ENCODE measurements around the gene RIMS4. TPM values are rescaled to one million over a fixed set of nuclear protein-coding genes. Genes with fewer than 3 reads are reported as not detected.

RIMS4 gene
- total and polyA plus RNA-seq, 5 donors from 2014 or later: not detected

GRCh38 chr20:44720621-44720996, 89.7 kb downstream of the RIMS4 start:
- H3K36me3 Mint-ChIP-seq: no peaks in the 10 kb centered on the region
- H3K4me1 ChIP-seq (ENCODE audit: control insufficient read depth, insufficient read depth, low read length, poor library complexity, severe bottlenecking): no peaks in the 10 kb centered on the region
- H3K9me3 ChIP-seq (ENCODE audit: control insufficient read depth in 2 of 2, low read length in 2 of 2): no peaks in the 10 kb centered on the region
- no peak overlapping the region for H3K4me3 ChIP-seq (ENCODE audit: low read depth, low read length)
- H3K4me1 Mint-ChIP-seq: no peaks in the 10 kb centered on the region
- no peaks in the 10 kb centered on the region for H3K27me3 ChIP-seq (ENCODE audit: control insufficient read depth, insufficient read depth, low read length)
- H3K36me3 ChIP-seq (ENCODE audit: control insufficient read depth, insufficient read depth, low read length): no peaks in the 10 kb centered on the region
- no peak overlapping the region for H3K27ac ChIP-seq (ENCODE audit: insufficient read depth, low read length, poor library complexity, severe bottlenecking)
- no peak overlapping the region for H3K4me3 Mint-ChIP-seq
- DNase-seq (no peak), ATAC-seq (ENCODE audit: low read depth in 2 of 2) (no peak)
- peaks cover 13% of the 10 kb centered on the region for H3K27me3 Mint-ChIP-seq
- peaks cover 0 to 2% (median 0%) of the 10 kb centered on the region in 7 donors for H3K9me3 Mint-ChIP-seq
- no peak overlapping the region for H3K27ac Mint-ChIP-seq

DNA sequence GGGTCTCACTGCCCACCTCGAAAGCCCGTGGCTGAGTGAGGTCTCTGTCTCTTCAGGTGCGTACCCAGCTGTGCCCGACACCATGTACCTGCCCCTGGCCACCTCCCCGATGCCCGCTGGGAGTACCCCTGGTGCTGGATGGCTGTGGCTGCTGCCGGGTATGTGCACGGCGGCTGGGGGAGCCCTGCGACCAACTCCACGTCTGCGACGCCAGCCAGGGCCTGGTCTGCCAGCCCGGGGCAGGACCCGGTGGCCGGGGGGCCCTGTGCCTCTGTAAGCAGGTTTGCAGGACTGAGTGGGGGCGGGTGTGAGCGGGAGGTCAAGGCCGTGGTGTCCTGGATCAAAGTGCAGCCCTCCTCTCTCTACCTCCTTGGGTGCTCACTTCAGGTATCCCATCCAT, 90.5 kb downstream of the RIMS4 start:
- no peak overlapping the region for H3K4me3 ChIP-seq (ENCODE audit: low read depth, low read length)
- H3K27me3 ChIP-seq (ENCODE audit: control insufficient read depth, insufficient read depth, low read length): no peaks in the 10 kb centered on the region

GRCh38 chr20:44717986-44718385, 92.4 kb downstream of the RIMS4 start:
- H3K4me3 Mint-ChIP-seq: no peak overlapping the region
- H3K36me3 Mint-ChIP-seq: no peaks in the 10 kb centered on the region
- Histone ChIP-seq H3K27me3 (ENCODE audit: control insufficient read depth, insufficient read depth, low read length) (no peaks in the 10 kb centered on the region), H3K4me3 (ENCODE audit: low read depth, low read length) (no peak overlapping the region), H3K27ac (ENCODE audit: insufficient read depth, low read length, poor library complexity, severe bottlenecking) (no peak overlapping the region), H3K36me3 (ENCODE audit: control insufficient read depth, insufficient read depth, low read length) (no peaks in the 10 kb centered on the region), H3K4me1 (ENCODE audit: control insufficient read depth, insufficient read depth, low read length, poor library complexity, severe bottlenecking) (no peaks in the 10 kb centered on the region), H3K9me3 (ENCODE audit: control insufficient read depth in 2 of 2, low read length in 2 of 2) (no peaks in the 10 kb centered on the region)
- peaks cover 0 to 6% (median 0%) of the 10 kb centered on the region in 4 donors for H3K4me1 Mint-ChIP-seq
- ATAC-seq (ENCODE audit: low read depth in 2 of 2) (no peak), DNase-seq (no peak)
- peaks cover 13% of the 10 kb centered on the region for H3K27me3 Mint-ChIP-seq
- no peak overlapping the region for H3K27ac Mint-ChIP-seq
- no peaks in the 10 kb centered on the region for H3K9me3 Mint-ChIP-seq

More for the DNA sequence above, 90.5 kb downstream of the RIMS4 start:
- Histone ChIP-seq H3K36me3 (ENCODE audit: control insufficient read depth, insufficient read depth, low read length) (no peaks in the 10 kb centered on the region), H3K4me1 (ENCODE audit: control insufficient read depth, insufficient read depth, low read length, poor library complexity, severe bottlenecking) (no peaks in the 10 kb centered on the region), H3K27ac (ENCODE audit: insufficient read depth, low read length, poor library complexity, severe bottlenecking) (no peak overlapping the region), H3K9me3 (ENCODE audit: control insufficient read depth in 2 of 2, low read length in 2 of 2) (no peaks in the 10 kb centered on the region)
- no peak overlapping the region for H3K4me3 Mint-ChIP-seq
- H3K9me3 Mint-ChIP-seq: no peaks in the 10 kb centered on the region
- ATAC-seq (ENCODE audit: low read depth in 2 of 2) (no peak), DNase-seq (no peak)
- H3K27ac Mint-ChIP-seq: no peak overlapping the region
- no peaks in the 10 kb centered on the region for H3K4me1 Mint-ChIP-seq
- H3K27me3 Mint-ChIP-seq: peaks cover 13% of the 10 kb centered on the region
- H3K36me3 Mint-ChIP-seq: no peaks in the 10 kb centered on the region

GRCh38 chr20:44716309-44717106, 93.8 kb downstream of the RIMS4 start:
- H3K4me1 Mint-ChIP-seq: peaks cover 0 to 6% (median 0%) of the 10 kb centered on the region in 4 donors
- no peak overlapping the region for H3K4me3 ChIP-seq (ENCODE audit: low read depth, low read length)
- no peak for ATAC-seq (ENCODE audit: low read depth in 2 of 2)
- H3K9me3 Mint-ChIP-seq: no peaks in the 10 kb centered on the region
- H3K4me1 ChIP-seq (ENCODE audit: control insufficient read depth, insufficient read depth, low read length, poor library complexity, severe bottlenecking): no peaks in the 10 kb centered on the region
- H3K27me3 ChIP-seq (ENCODE audit: control insufficient read depth, insufficient read depth, low read length): no peaks in the 10 kb centered on the region
- DNase-seq: no peak
- no peak overlapping the region for H3K4me3 Mint-ChIP-seq
- H3K27ac ChIP-seq (ENCODE audit: insufficient read depth, low read length, poor library complexity, severe bottlenecking): no peak overlapping the region
- H3K36me3 ChIP-seq (ENCODE audit: control insufficient read depth, insufficient read depth, low read length): no peaks in the 10 kb centered on the region
- H3K27ac Mint-ChIP-seq: no peak overlapping the region
- no peaks in the 10 kb centered on the region for H3K36me3 Mint-ChIP-seq
- no peaks in the 10 kb centered on the region for H3K9me3 ChIP-seq (ENCODE audit: control insufficient read depth in 2 of 2, low read length in 2 of 2)
- peaks cover 13% of the 10 kb centered on the region for H3K27me3 Mint-ChIP-seq

DNA sequence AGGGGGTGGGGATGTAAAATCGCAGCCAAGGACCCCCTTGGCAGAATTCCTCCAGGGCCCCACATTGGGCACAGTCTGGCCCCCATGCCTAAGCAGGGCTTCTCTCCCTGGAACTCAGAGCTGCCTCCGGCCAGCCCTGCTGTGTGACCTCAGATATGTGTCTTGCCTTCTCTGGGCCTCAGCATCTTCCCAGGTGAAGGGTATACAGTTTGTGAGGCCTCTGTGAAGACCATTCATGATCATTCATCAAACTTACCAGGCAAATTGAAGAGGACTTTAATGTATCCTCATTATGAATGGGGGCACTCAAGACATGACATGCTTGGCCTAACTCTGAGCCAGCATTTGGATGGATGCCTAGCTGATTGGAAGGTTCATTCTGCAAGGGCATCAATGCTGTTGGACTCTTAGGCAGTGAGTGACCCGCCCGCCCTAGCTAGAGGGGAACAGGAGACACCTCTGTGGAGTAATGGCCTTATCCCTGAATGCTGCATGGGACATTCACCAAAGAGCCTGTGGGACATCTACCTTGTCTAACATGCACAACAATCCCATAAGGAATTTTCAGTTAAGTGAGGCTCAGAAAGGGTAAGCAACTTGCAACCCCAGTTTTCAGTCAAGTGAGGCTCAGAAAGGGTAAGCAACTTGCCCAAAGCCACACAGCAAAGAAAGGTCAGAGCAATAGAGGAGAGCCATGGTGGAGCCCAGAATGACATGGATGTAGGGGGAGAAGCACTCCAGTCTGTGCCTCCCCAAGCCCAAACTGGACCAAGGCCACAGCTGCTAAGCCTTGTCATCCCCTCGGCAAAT, 94.6 kb downstream of the RIMS4 start:
- Mint-ChIP-seq H3K27ac (no peak overlapping the region), H3K27me3 (peaks cover 8% of the 10 kb centered on the region), H3K36me3 (no peaks in the 10 kb centered on the region), H3K4me1 (peaks cover 0 to 6% (median 0%) of the 10 kb centered on the region in 4 donors), H3K4me3 (no peak overlapping the region), H3K9me3 (no peaks in the 10 kb centered on the region)
- ATAC-seq (ENCODE audit: low read depth in 2 of 2) (no peak), DNase-seq (no peak)
- no peak overlapping the region for H3K27ac ChIP-seq (ENCODE audit: insufficient read depth, low read length, poor library complexity, severe bottlenecking)
- H3K27me3 ChIP-seq (ENCODE audit: control insufficient read depth, insufficient read depth, low read length): no peaks in the 10 kb centered on the region
- H3K4me1 ChIP-seq (ENCODE audit: control insufficient read depth, insufficient read depth, low read length, poor library complexity, severe bottlenecking): no peaks in the 10 kb centered on the region
- H3K36me3 ChIP-seq (ENCODE audit: control insufficient read depth, insufficient read depth, low read length): no peaks in the 10 kb centered on the region
- H3K9me3 ChIP-seq (ENCODE audit: control insufficient read depth in 2 of 2, low read length in 2 of 2): no peaks in the 10 kb centered on the region
- no peak overlapping the region for H3K4me3 ChIP-seq (ENCODE audit: low read depth, low read length)

DNA sequence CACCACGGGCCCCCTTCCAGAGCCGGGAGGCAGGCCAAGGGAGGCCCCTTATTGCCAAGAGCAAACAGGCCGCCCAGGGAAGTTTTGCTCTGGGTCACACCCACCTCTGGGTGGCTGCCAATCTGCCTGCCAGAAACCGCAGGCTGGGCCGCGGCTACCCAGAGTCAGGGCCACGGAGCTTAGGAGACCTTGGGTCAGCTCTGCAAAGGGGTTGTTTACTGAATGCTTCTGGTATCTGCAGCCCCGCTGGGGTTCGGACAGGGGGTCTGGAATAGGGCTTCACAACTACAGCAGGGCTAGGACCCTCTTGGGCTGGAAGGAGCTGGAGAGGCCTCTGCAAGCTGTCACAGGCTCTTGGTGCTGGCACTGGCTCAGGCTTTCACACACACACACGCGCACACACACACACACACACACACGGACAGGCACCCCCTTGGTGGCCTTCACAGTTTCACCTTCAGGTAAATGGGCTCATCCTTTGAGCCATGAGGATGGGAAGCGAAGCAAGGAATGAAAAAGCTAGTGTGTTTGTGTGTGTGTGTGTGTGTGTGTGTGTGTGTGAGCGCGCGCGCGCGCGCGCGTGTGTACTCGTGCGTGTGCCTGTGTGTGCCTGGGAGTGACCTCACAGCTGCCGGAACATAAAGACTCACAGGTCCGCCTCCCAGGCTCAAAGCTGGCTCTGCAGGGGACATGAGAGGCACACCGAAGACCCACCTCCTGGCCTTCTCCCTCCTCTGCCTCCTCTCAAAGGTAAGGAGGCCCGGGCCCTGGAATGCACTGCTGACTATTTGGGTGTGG, 95.4 kb downstream of the RIMS4 start, which contains the start of gene CCN5:
Gene CCN5, plus strand, starts transcription at position 669 of the 798 bp plus-strand sequence. Its CDS starts 22 bp downstream, at position 691.
- Mint-ChIP-seq H3K27ac (no peak within 1 kb of the TSS), H3K4me1 (peaks cover 0 to 6% (median 0%) of the 10 kb centered on the region in 4 donors), H3K36me3 (no peaks in the 10 kb centered on the region), H3K4me3 (no peak within 1 kb of the TSS), H3K27me3 (peaks cover 5% of the 10 kb centered on the region), H3K9me3 (no peaks in the 10 kb centered on the region)
- no peaks in the 10 kb centered on the region for H3K27me3 ChIP-seq (ENCODE audit: control insufficient read depth, insufficient read depth, low read length)
- H3K9me3 ChIP-seq (ENCODE audit: control insufficient read depth in 2 of 2, low read length in 2 of 2): no peaks in the 10 kb centered on the region
- no peak within 1 kb of the TSS for H3K27ac ChIP-seq (ENCODE audit: insufficient read depth, low read length, poor library complexity, severe bottlenecking)
- ATAC-seq (ENCODE audit: low read depth in 2 of 2) (no peak), DNase-seq (no peak)
- no peaks in the 10 kb centered on the region for H3K4me1 ChIP-seq (ENCODE audit: control insufficient read depth, insufficient read depth, low read length, poor library complexity, severe bottlenecking)
- no peaks in the 10 kb centered on the region for H3K36me3 ChIP-seq (ENCODE audit: control insufficient read depth, insufficient read depth, low read length)
- no peak within 1 kb of the TSS for H3K4me3 ChIP-seq (ENCODE audit: low read depth, low read length)

DNA sequence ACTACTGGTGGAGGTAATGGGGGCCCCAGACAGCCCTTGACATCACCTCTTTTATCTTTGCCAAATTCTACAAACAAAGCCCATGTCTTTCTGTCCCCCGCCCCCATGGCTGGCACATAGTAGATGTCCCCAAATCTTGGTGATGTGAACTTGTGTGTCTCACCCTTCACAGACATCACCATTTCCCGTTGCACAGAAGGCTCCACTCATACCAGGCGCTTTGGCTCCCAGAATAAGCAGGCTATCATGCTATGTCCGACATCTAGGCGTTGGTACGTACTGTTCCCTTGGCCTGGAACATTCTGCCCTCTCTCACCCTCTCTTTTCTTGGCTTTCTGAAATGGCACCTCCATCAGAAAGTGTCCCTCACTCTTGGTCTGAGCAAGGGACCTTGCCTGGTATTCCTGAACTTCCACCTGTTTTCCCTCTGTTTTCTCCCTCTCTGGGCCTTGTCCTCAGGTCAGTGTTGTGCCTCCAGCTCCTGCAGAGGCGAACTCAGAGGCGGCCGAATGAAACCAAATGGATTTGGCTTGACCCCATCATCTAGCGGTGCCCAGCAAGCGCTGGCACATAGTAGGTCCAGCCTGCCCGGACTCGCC, 96.1 kb downstream of the RIMS4 start:
- H3K27me3 Mint-ChIP-seq: peaks cover 5% of the 10 kb centered on the region

More for the DNA sequence above, 96.1 kb downstream of the RIMS4 start:
- Mint-ChIP-seq H3K9me3 (no peaks in the 10 kb centered on the region), H3K4me1 (peaks cover 0 to 6% (median 0%) of the 10 kb centered on the region in 4 donors), H3K27ac (no peak overlapping the region), H3K36me3 (no peaks in the 10 kb centered on the region), H3K4me3 (no peak overlapping the region)
- no peaks in the 10 kb centered on the region for H3K27me3 ChIP-seq (ENCODE audit: control insufficient read depth, insufficient read depth, low read length)
- H3K9me3 ChIP-seq (ENCODE audit: control insufficient read depth in 2 of 2, low read length in 2 of 2): no peaks in the 10 kb centered on the region
- no peaks in the 10 kb centered on the region for H3K36me3 ChIP-seq (ENCODE audit: control insufficient read depth, insufficient read depth, low read length)
- ATAC-seq (ENCODE audit: low read depth in 2 of 2): no peak
- no peak for DNase-seq
- H3K27ac ChIP-seq (ENCODE audit: insufficient read depth, low read length, poor library complexity, severe bottlenecking): no peak overlapping the region
- H3K4me1 ChIP-seq (ENCODE audit: control insufficient read depth, insufficient read depth, low read length, poor library complexity, severe bottlenecking): no peaks in the 10 kb centered on the region
- H3K4me3 ChIP-seq (ENCODE audit: low read depth, low read length): no peak overlapping the region
